Testis (tissue), 3 donors: Measurements from ENCODE around the gene ZNF765. TPM values are rescaled to one million over a fixed set of nuclear protein-coding genes. Genes with fewer than 3 reads are reported as not detected.
"Not testable (repeated sequence)": the region's sequence is repeated elsewhere in the genome, so short reads cannot be mapped to it uniquely, and the experiment has no call there.

Source experiments
- DNase-seq: peaks from one replicate; pipeline ENCODE4 v3.0.0-alpha.2; 2019
- H3K27ac ChIP-seq, 2 donors: fragments of 200-600 bp; sonication (generic); one replicate each; pipeline ENCODE4 v1.5.1; 2019
- H3K27me3 ChIP-seq: fragments of 200-600 bp; sonication (generic); one replicate; pipeline ENCODE4 v1.5.1; 2019
- H3K36me3 ChIP-seq: fragments of 200-600 bp; sonication (generic); one replicate; pipeline ENCODE4 v1.5.1; 2017; ENCODE audit warnings: low read depth; ENCODE audit errors: missing control alignments
- H3K4me1 ChIP-seq: fragments of 200-600 bp; sonication (generic); one replicate; pipeline ENCODE4 v1.5.1; 2019
- H3K4me3 ChIP-seq, 2 donors: fragments of 200-600 bp; sonication (generic); one replicate each; pipeline ENCODE4 v1.5.1; 2017 to 2019
- H3K9me3 ChIP-seq: fragments of 200-600 bp; sonication (generic); one replicate; pipeline ENCODE4 v1.5.1; 2017
- POLR2A ChIP-seq: fragments of 450-650 bp; IDR thresholded peaks from one replicate; pipeline ENCODE4 v1.6.1; 2017; ENCODE audit warnings: antibody characterized with exemption, mild to moderate bottlenecking, moderate library complexity
- WGBS, 2 donors: methylation state at CpG; one replicate each; pipeline ENCODE4 v1.1.5; 2018; 5-methylcytosine and 5-hydroxymethylcytosine counted together
- intact Hi-C: fragments of 100-400 bp; cut with DNase I; formaldehyde crosslinking; loops from one replicate; pipeline ENCODE4 v1.15.1; 2023; ENCODE audit warnings: low total_unique reads
- polyA plus RNA-seq: library from polyadenylated mRNA; stranded (reverse); fragments of 350-450 nt; fragmentation: Illumina TruSeq; extraction: RNeasy Lipid Tissue Mini Kit (QIAGEN cat#74804); gene quantifications from one replicate; pipeline ENCODE4 v1.2.3, GENCODE V29; 2014; ENCODE audit warnings: low read depth, low replicate concordance; ENCODE audit not compliant: insufficient read depth
- total RNA-seq, 2 donors: library from RNA; depleted of rRNA; stranded (reverse); fragments of >200 nt; gene quantifications; one replicate each; pipeline ENCODE4 v1.2.3, GENCODE V29; 2016
- TF ChIP-seq, protein P1 (sequence below), 3 experiments: fragments of 450-650 bp in 2 of 3; fragments of 200-600 bp in 1 of 3; sonication (generic) in 1 of 3; IDR thresholded peaks; one replicate each; pipeline ENCODE4 v1.5.1; 2016 to 2019; ENCODE audit warnings: antibody characterized with exemption in 3 of 3, mild to moderate bottlenecking in 2 of 3, moderate library complexity in 1 of 3

The ZNF765 gene
- total and polyA plus RNA-seq, 3 donors from 2014 or later, result 6.5 to 22.4 (median 21.9) TPM

- intact Hi-C loops, result no loop called here
These were observed 36.6 kb downstream of the ZNF765 start, which contains the start of gene ZNF761 for GRCh38 chr19:53431399-53432087. Gene ZNF761, plus strand, starts transcription at chr19:53431984. Its CDS starts 15,285 bp downstream, at chr19:53447269.

DNA sequence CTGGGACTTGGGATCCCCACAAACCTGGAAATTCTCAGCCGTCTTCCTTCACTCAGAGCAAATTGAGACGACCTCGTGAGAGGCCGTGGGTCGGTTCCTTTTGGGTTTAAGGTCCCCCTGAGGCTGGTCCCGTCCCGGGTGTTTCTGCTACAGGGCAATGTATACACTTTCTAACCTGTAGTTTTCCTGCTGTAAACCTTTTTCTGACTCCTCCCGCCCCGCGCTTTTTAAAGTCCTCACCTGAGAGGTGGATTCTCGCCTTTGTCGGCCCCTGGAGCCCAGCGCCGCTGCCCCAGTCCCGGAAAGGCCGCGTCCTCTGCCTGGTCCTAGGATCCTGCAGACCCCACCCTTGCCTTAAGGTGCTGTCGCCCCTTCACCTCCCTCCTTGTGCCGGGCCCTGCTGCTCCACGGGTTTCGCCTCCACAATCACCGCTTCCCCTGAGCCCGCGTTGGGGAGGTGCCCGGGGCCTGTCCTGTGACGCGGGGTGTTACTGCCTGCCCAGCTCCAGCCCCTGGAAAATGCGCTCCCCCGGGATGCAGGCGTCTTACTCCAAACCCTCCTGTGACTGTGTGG, 37.2 kb downstream of the ZNF765 start:
- Histone ChIP-seq H3K27me3 (no peaks in the 10 kb centered on the region), H3K9me3 (no peaks in the 10 kb centered on the region), H3K27ac (peak overlapping the region; percentile 59 to 82), H3K36me3 (no peaks in the 10 kb centered on the region), H3K4me1 (peaks cover 3% of the 10 kb centered on the region), H3K4me3 (peak overlapping the region; percentile 63 to 77)
- 0% methylated on average over 30 of the region's 30 CpGs for WGBS, 2 donors
- TF ChIP-seq, protein P1, sequence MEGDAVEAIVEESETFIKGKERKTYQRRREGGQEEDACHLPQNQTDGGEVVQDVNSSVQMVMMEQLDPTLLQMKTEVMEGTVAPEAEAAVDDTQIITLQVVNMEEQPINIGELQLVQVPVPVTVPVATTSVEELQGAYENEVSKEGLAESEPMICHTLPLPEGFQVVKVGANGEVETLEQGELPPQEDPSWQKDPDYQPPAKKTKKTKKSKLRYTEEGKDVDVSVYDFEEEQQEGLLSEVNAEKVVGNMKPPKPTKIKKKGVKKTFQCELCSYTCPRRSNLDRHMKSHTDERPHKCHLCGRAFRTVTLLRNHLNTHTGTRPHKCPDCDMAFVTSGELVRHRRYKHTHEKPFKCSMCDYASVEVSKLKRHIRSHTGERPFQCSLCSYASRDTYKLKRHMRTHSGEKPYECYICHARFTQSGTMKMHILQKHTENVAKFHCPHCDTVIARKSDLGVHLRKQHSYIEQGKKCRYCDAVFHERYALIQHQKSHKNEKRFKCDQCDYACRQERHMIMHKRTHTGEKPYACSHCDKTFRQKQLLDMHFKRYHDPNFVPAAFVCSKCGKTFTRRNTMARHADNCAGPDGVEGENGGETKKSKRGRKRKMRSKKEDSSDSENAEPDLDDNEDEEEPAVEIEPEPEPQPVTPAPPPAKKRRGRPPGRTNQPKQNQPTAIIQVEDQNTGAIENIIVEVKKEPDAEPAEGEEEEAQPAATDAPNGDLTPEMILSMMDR (IDR thresholded peaks at IDR 0.05), result no peak
- TF ChIP-seq POLR2A, result no peak
- intact Hi-C loops, result no loop called here
- DNase-seq, result no peak

More at GRCh38 chr19:53431399-53432087, 36.6 kb downstream of the ZNF765 start, which contains the start of gene ZNF761:
- Histone ChIP-seq H3K27me3 (no peaks in the 10 kb centered on the region), H3K9me3 (no peaks in the 10 kb centered on the region), H3K27ac (peak within 1 kb of the TSS; percentile 70 to 82), H3K4me3 (peak within 1 kb of the TSS; percentile 63 to 77), H3K4me1 (peaks cover 3% of the 10 kb centered on the region), H3K36me3 (no peaks in the 10 kb centered on the region)
- DNase-seq, result peak; percentile 98
- 0 to 1% methylated on average over 27 to 44 of the region's 46 CpGs for WGBS, 2 donors
- TF ChIP-seq POLR2A, result peak; percentile 72
- TF ChIP-seq, protein P1 (IDR thresholded peaks at IDR 0.05), result peak in 1 of 3 experiments; percentile 58

DNA sequence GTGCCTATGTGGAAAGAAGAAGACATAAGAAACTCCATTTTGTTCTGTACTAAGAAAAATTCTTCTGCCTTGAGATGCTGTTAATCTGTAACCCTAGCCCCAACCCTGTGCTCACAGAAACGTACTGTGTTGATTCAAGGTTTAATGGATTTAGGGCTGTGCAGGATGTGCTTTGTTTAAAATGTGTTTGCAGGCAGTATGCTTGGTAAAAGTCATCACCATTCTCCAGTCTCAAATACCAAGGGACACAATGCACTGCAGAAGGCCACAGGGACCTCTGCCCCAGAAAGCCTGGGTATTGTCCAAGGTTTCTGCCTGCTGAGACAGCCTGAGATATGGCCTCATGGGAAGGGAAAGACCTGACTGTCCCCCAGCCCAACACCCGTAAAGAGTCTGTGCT, 48.9 kb downstream of the ZNF765 start:
- H3K4me1 ChIP-seq, intact Hi-C loops, H3K27me3 ChIP-seq, DNase-seq, H3K4me3 ChIP-seq, H3K9me3 ChIP-seq, H3K36me3 ChIP-seq, H3K27ac ChIP-seq: not testable (repeated sequence)
- WGBS, 2 donors, result 86 to 89% methylated on average over 2 of the region's 2 CpGs

GRCh38 chr19:53447196-53447595, 52.2 kb downstream of the ZNF765 start:
- H3K27ac ChIP-seq, H3K4me3 ChIP-seq, H3K27me3 ChIP-seq, DNase-seq, H3K9me3 ChIP-seq, H3K4me1 ChIP-seq, intact Hi-C loops, H3K36me3 ChIP-seq: not testable (repeated sequence)
- 95 to 96% methylated on average over 5 of the region's 5 CpGs for WGBS, 2 donors

GRCh38 chr19:53455828-53456227, 60.9 kb downstream of the ZNF765 start:
- intact Hi-C loops, result no loop called here
- H3K4me3 ChIP-seq, result no peak overlapping the region
- no peaks in the 10 kb centered on the region for H3K9me3 ChIP-seq
- H3K36me3 ChIP-seq, result no peaks in the 10 kb centered on the region
- H3K27ac ChIP-seq, result no peak overlapping the region
- DNase-seq, result no peak
- WGBS, 2 donors, result 89 to 91% methylated on average over 9 of the region's 9 CpGs
- no peak for TF ChIP-seq POLR2A
- TF ChIP-seq, protein P1 (IDR thresholded peaks at IDR 0.05), result no peak
- H3K4me1 ChIP-seq, result no peaks in the 10 kb centered on the region
- H3K27me3 ChIP-seq, result no peaks in the 10 kb centered on the region

GRCh38 chr19:53460131-53460721, 65.3 kb downstream of the ZNF765 start:
- H3K36me3 ChIP-seq, H3K4me3 ChIP-seq, intact Hi-C loops, H3K27ac ChIP-seq, H3K9me3 ChIP-seq, H3K4me1 ChIP-seq, H3K27me3 ChIP-seq, DNase-seq: not testable (repeated sequence)
- 22 to 46% methylated on average over 11 of the region's 11 CpGs for WGBS, 2 donors
